ENCODE results near the gene ADCY7. TPM values are rescaled to one million over a fixed set of nuclear protein-coding genes. Genes with fewer than 3 reads are reported as not detected.

The ADCY7 gene
- total RNA-seq, 1 donor from 2014 or later: 8.8 TPM

GRCh38 chr16:50288026-50288425, 21.7 kb downstream of the ADCY7 start:
- no peaks in the 10 kb centered on the region for H3K9me3 Mint-ChIP-seq
- no peak for DNase-seq (ENCODE audit: low read depth, low spot score)
- no peak for TF ChIP-seq CTCF (conservative IDR thresholded peaks at IDR 0.05)
- H3K4me3 Mint-ChIP-seq: no peak overlapping the region
- H3K27me3 Mint-ChIP-seq (ENCODE audit: low read depth): no peaks in the 10 kb centered on the region
- no peaks in the 10 kb centered on the region for H3K36me3 Mint-ChIP-seq (ENCODE audit: low read depth)
- H3K4me1 Mint-ChIP-seq: peaks cover 5% of the 10 kb centered on the region
- no peak overlapping the region for H3K27ac Mint-ChIP-seq (ENCODE audit: unreplicated experiment)

GRCh38 chr16:50288920-50289319, 22.6 kb downstream of the ADCY7 start:
- H3K4me3 Mint-ChIP-seq: no peak overlapping the region
- no peak for TF ChIP-seq CTCF (conservative IDR thresholded peaks at IDR 0.05)
- peaks cover 5% of the 10 kb centered on the region for H3K4me1 Mint-ChIP-seq
- no peaks in the 10 kb centered on the region for H3K9me3 Mint-ChIP-seq
- no peaks in the 10 kb centered on the region for H3K27me3 Mint-ChIP-seq (ENCODE audit: low read depth)
- no peak for DNase-seq (ENCODE audit: low read depth, low spot score)
- H3K27ac Mint-ChIP-seq (ENCODE audit: unreplicated experiment): peak overlapping the region; percentile 47
- H3K36me3 Mint-ChIP-seq (ENCODE audit: low read depth): no peaks in the 10 kb centered on the region

GRCh38 chr16:50289950-50290764, 23.8 kb downstream of the ADCY7 start:
- Mint-ChIP-seq H3K36me3 (ENCODE audit: low read depth) (no peaks in the 10 kb centered on the region), H3K4me3 (no peak overlapping the region), H3K4me1 (peaks cover 5% of the 10 kb centered on the region)

GRCh38 chr16:50290856-50291255, 24.5 kb downstream of the ADCY7 start:
- Mint-ChIP-seq H3K4me3 (no peak overlapping the region), H3K27me3 (ENCODE audit: low read depth) (no peaks in the 10 kb centered on the region), H3K27ac (ENCODE audit: unreplicated experiment) (no peak overlapping the region), H3K9me3 (no peaks in the 10 kb centered on the region), H3K36me3 (ENCODE audit: low read depth) (no peaks in the 10 kb centered on the region), H3K4me1 (peaks cover under 1% of the 10 kb centered on the region)
- no peak for DNase-seq (ENCODE audit: low read depth, low spot score)
- no peak for TF ChIP-seq CTCF (conservative IDR thresholded peaks at IDR 0.05)

More at GRCh38 chr16:50289950-50290764, 23.8 kb downstream of the ADCY7 start:
- Mint-ChIP-seq H3K9me3 (no peaks in the 10 kb centered on the region), H3K27ac (ENCODE audit: unreplicated experiment) (peak overlapping the region; percentile 83), H3K27me3 (ENCODE audit: low read depth) (no peaks in the 10 kb centered on the region)
- DNase-seq (ENCODE audit: low read depth, low spot score): no peak
- no peak for TF ChIP-seq CTCF (conservative IDR thresholded peaks at IDR 0.05)

GRCh38 chr16:50291719-50292565, 25.6 kb downstream of the ADCY7 start:
- no peak for DNase-seq (ENCODE audit: low read depth, low spot score)
- H3K4me1 Mint-ChIP-seq: no peaks in the 10 kb centered on the region
- peak overlapping the region; percentile 83 for H3K27ac Mint-ChIP-seq (ENCODE audit: unreplicated experiment)
- no peak overlapping the region for H3K4me3 Mint-ChIP-seq
- TF ChIP-seq CTCF (conservative IDR thresholded peaks at IDR 0.05): no peak
- H3K36me3 Mint-ChIP-seq (ENCODE audit: low read depth): no peaks in the 10 kb centered on the region
- no peaks in the 10 kb centered on the region for H3K9me3 Mint-ChIP-seq
- H3K27me3 Mint-ChIP-seq (ENCODE audit: low read depth): no peaks in the 10 kb centered on the region

Measured in neural crest cell (in vitro differentiated cells).